Body of pancreas (tissue), 4 donors: Measurements from ENCODE around the gene TMEM92. TPM values are rescaled to one million over a fixed set of nuclear protein-coding genes. Genes with fewer than 3 reads are reported as not detected.
A peak's percentile ranks its signal among the peaks of the same experiment; 100 is the strongest.

Source experiments
- ATAC-seq: fragments of 150-250 bp; one replicate; pipeline ENCODE4 v1.9.1; 2016
- DNase-seq, 4 donors: peaks; one replicate each; pipeline ENCODE4 v3.0.0-alpha.2; 2019
- H3K27ac ChIP-seq, 4 donors: fragments of 200-600 bp; sonication (generic); 1 replicate in 3 of 4; 2 replicates in 1 of 4; pipeline versions ENCODE4 v1.5.1 to v1.6.1; 2016 to 2019; ENCODE audit warnings: mild to moderate bottlenecking in 1 of 4, mixed read lengths in 1 of 4, moderate library complexity in 1 of 4
- H3K27me3 ChIP-seq, 2 donors: fragments of 200-600 bp; sonication (generic); one replicate each; pipeline ENCODE4 v1.6.0; 2016; ENCODE audit warnings: mild to moderate bottlenecking in 1 of 2
- H3K36me3 ChIP-seq, 2 donors: fragments of 200-600 bp; sonication (generic); replicated peaks in 1 of 2; 2 replicates each; pipeline ENCODE4 v1.5.1; 2016; ENCODE audit warnings: low read depth in 2 of 2; ENCODE audit not compliant: insufficient read depth in 1 of 2
- H3K4me1 ChIP-seq: fragments of 200-600 bp; sonication (generic); one replicate; pipeline ENCODE4 v1.6.0; 2016
- H3K4me3 ChIP-seq, 2 donors: fragments of 200-600 bp; sonication (generic); 1 replicate in 1 of 2; 2 replicates in 1 of 2; pipeline ENCODE4 v1.5.1; 2016 to 2019
- H3K9me3 ChIP-seq, 3 donors: fragments of 200-600 bp; sonication (generic); 1 replicate in 2 of 3; 2 replicates in 1 of 3; pipeline ENCODE4 v1.5.1; 2016
- CTCF ChIP-seq, 7 experiments: fragments of 450-650 bp in 4 of 7; fragments of 200-600 bp in 3 of 7; sonication (generic) in 3 of 7; IDR thresholded peaks; one replicate each; pipeline ENCODE4 v1.5.1; 2016 to 2019; ENCODE audit warnings: antibody characterized with exemption in 7 of 7
- POLR2A ChIP-seq, 3 donors: fragments of 450-650 bp; IDR thresholded peaks; one replicate each; pipeline ENCODE4 v1.6.1; 2016; ENCODE audit warnings: antibody characterized with exemption in 3 of 3, mild to moderate bottlenecking in 2 of 3
- WGBS, 2 donors: methylation state at CpG; one replicate each; pipeline ENCODE4 v1.1.5; 2017; 5-methylcytosine and 5-hydroxymethylcytosine counted together
- intact Hi-C: fragments of 100-400 bp; cut with DNase I; formaldehyde crosslinking; loops from one replicate; pipeline ENCODE4 v1.15.1; 2023
- total RNA-seq, 2 donors: library from RNA; depleted of rRNA; stranded (reverse); fragments of >200 nt; gene quantifications; one replicate each; pipeline ENCODE4 v1.1.0, GENCODE V29; 2016

Gene TMEM92
- total RNA-seq, 2 donors from 2014 or later: not detected

DNA sequence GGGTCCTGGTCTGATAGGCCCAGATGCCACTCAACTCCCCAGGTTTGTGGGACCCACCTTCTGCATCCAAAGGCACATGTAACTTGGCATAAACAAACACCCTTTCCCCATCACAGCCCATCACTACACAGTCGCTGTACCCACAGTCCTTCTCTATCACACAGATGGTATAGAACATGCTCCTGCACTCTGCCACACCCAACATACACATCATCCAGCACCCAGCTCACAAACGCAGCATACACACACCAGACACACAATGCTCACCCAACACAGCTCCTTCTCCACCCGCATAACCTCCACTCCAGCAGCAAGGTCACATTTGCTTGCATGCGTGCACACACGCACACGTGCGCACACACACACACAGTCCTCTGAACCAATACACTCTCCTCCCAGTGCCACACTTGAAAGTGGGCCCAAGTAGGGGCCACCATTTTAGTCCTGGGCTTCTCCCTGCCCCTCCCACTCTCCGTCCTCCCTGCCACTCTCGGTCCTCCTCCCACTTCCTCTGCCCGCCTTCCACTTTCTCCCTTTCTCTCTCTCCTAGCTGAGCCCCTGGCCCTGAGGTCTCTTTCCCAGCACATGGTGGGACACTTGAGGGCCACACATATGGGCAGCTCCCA lies 8.5 kb upstream of the TMEM92 start:
- whole genome bisulfite sequencing, 2 donors: 80 to 83% methylated on average over 10 of the region's 10 CpGs
- no peaks in the 10 kb centered on the region for H3K36me3 ChIP-seq
- TF ChIP-seq POLR2A (IDR thresholded peaks at IDR 0.05) (no peak), CTCF (IDR thresholded peaks at IDR 0.05) (no peak)
- H3K27me3 ChIP-seq: no peaks in the 10 kb centered on the region
- ATAC-seq (no peak), DNase-seq (no peak)
- H3K9me3 ChIP-seq: no peaks in the 10 kb centered on the region
- H3K4me1 ChIP-seq: no peaks in the 10 kb centered on the region
- H3K4me3 ChIP-seq: no peak overlapping the region
- H3K27ac ChIP-seq: no peak overlapping the region
- intact Hi-C loops: no loop called here

GRCh38 chr17:50266384-50267073 lies 7.7 kb upstream of the TMEM92 start:
- Histone ChIP-seq H3K27me3 (no peaks in the 10 kb centered on the region), H3K36me3 (no peaks in the 10 kb centered on the region), H3K4me3 (no peak overlapping the region), H3K27ac (no peak overlapping the region), H3K9me3 (no peaks in the 10 kb centered on the region), H3K4me1 (no peaks in the 10 kb centered on the region)
- ATAC-seq (no peak), DNase-seq (peak; percentile 31 to 69 (median 58))
- 18 to 38% methylated on average over 4 to 13 of the region's 13 CpGs for WGBS, 2 donors
- intact Hi-C loops: no loop called here
- TF ChIP-seq POLR2A (IDR thresholded peaks at IDR 0.05) (no peak), CTCF (IDR thresholded peaks at IDR 0.05) (no peak)

- intact Hi-C loops: no loop called here
- no peak overlapping the region for H3K4me3 ChIP-seq
- ATAC-seq: no peak
- H3K4me1 ChIP-seq: peaks cover 1% of the 10 kb centered on the region
- no peak for TF ChIP-seq CTCF (IDR thresholded peaks at IDR 0.05)
- no peak for TF ChIP-seq POLR2A (IDR thresholded peaks at IDR 0.05)
- no peak for DNase-seq
- H3K27me3 ChIP-seq: no peaks in the 10 kb centered on the region
- WGBS, 2 donors: 51 to 80% methylated on average over 9 to 10 of the region's 10 CpGs
- H3K27ac ChIP-seq: no peak overlapping the region
- H3K9me3 ChIP-seq: no peaks in the 10 kb centered on the region
- H3K36me3 ChIP-seq: no peaks in the 10 kb centered on the region
These were observed 7.0 kb upstream of the TMEM92 start for GRCh38 chr17:50267074-50267841.

- Histone ChIP-seq H3K36me3 (no peaks in the 10 kb centered on the region), H3K4me1 (peaks cover 9% of the 10 kb centered on the region), H3K27ac (no peak overlapping the region), H3K4me3 (no peak overlapping the region), H3K9me3 (no peaks in the 10 kb centered on the region), H3K27me3 (no peaks in the 10 kb centered on the region)
- WGBS, 2 donors: 60 to 66% methylated on average over 5 of the region's 5 CpGs
- DNase-seq (no peak), ATAC-seq (no peak)
- intact Hi-C loops: no loop called here
- no peak for TF ChIP-seq CTCF (IDR thresholded peaks at IDR 0.05)
- TF ChIP-seq POLR2A (IDR thresholded peaks at IDR 0.05): no peak
These were observed 6.2 kb upstream of the TMEM92 start for GRCh38 chr17:50268026-50268425.
